Measurements from ENCODE around the gene KCNG2. TPM values are rescaled to one million over a fixed set of nuclear protein-coding genes. Genes with fewer than 3 reads are reported as not detected.

The KCNG2 gene
- total RNA-seq, 4 donors from 2014 or later = 0.60 to 0.84 (median 0.78) TPM; not detected in 1

GRCh38 chr18:79916128-79916494 lies 118.4 kb downstream of the KCNG2 start:
- WGBS, 2 donors = 69 to 73% methylated on average over 20 to 26 of the region's 26 CpGs

GRCh38 chr18:79916546-79917168 lies 118.9 kb downstream of the KCNG2 start:
- no peaks in the 10 kb centered on the region for H3K27me3 ChIP-seq
- H3K27ac ChIP-seq = no peak overlapping the region
- peaks cover 0 to 16% (median 0%) of the 10 kb centered on the region in 4 donors for H3K4me1 ChIP-seq
- H3K36me3 ChIP-seq = peaks cover 0 to 73% (median 0%) of the 10 kb centered on the region in 3 donors
- H3K4me3 ChIP-seq = no peak overlapping the region
- WGBS, 2 donors = 97 to 98% methylated on average over 24 of the region's 24 CpGs
- DNase-seq (ENCODE audit: low spot score in 2 of 2) = no peak
- TF ChIP-seq POLR2A (IDR thresholded peaks at IDR 0.05) = no peak
- no peak for TF ChIP-seq CTCF (IDR thresholded peaks at IDR 0.05)
- TF ChIP-seq EP300 (IDR thresholded peaks at IDR 0.05) = no peak
- no peaks in the 10 kb centered on the region for H3K9me3 ChIP-seq

More at GRCh38 chr18:79916128-79916494, 118.4 kb downstream of the KCNG2 start:
- DNase-seq (ENCODE audit: low spot score in 2 of 2) = no peak
- H3K27ac ChIP-seq = no peak overlapping the region
- no peak overlapping the region for H3K4me3 ChIP-seq
- no peaks in the 10 kb centered on the region for H3K9me3 ChIP-seq
- no peaks in the 10 kb centered on the region for H3K27me3 ChIP-seq
- H3K36me3 ChIP-seq = peaks cover 0 to 76% (median 0%) of the 10 kb centered on the region in 3 donors
- TF ChIP-seq EP300 (IDR thresholded peaks at IDR 0.05) (no peak), POLR2A (IDR thresholded peaks at IDR 0.05) (no peak), CTCF (IDR thresholded peaks at IDR 0.05) (no peak)
- H3K4me1 ChIP-seq = peaks cover 0 to 21% (median 0%) of the 10 kb centered on the region in 4 donors

GRCh38 chr18:79917169-79917852 lies 119.6 kb downstream of the KCNG2 start:
- Histone ChIP-seq H3K9me3 (no peaks in the 10 kb centered on the region), H3K4me1 (peaks cover 0 to 9% (median 0%) of the 10 kb centered on the region in 4 donors), H3K36me3 (peaks cover 0 to 71% (median 0%) of the 10 kb centered on the region in 3 donors), H3K27me3 (no peaks in the 10 kb centered on the region), H3K4me3 (no peak overlapping the region), H3K27ac (no peak overlapping the region)
- WGBS, 2 donors = 94 to 95% methylated on average over 22 to 23 of the region's 28 CpGs
- TF ChIP-seq POLR2A (IDR thresholded peaks at IDR 0.05) (no peak), EP300 (IDR thresholded peaks at IDR 0.05) (no peak), CTCF (IDR thresholded peaks at IDR 0.05) (no peak)
- DNase-seq (ENCODE audit: low spot score in 2 of 2) = no peak

GRCh38 chr18:79917853-79918614 lies 120.3 kb downstream of the KCNG2 start:
- Histone ChIP-seq H3K4me1 (peaks cover 0 to 3% (median 0%) of the 10 kb centered on the region in 4 donors), H3K36me3 (peaks cover 0 to 71% (median 0%) of the 10 kb centered on the region in 3 donors), H3K9me3 (no peaks in the 10 kb centered on the region), H3K27me3 (no peaks in the 10 kb centered on the region), H3K27ac (no peak overlapping the region), H3K4me3 (no peak overlapping the region)
- whole genome bisulfite sequencing, 2 donors = 94% methylated on average over 23 to 25 of the region's 25 CpGs
- no peak for DNase-seq (ENCODE audit: low spot score in 2 of 2)
- TF ChIP-seq CTCF (IDR thresholded peaks at IDR 0.05) (no peak), POLR2A (IDR thresholded peaks at IDR 0.05) (no peak), EP300 (IDR thresholded peaks at IDR 0.05) (no peak)

Measured in tibial nerve (tissue), 4 donors.